IPS DF 6.9 (cell line): ENCODE data around the gene RIMBP2.

ENCODE experiments used
- DNase-seq: peaks from one replicate; pipeline ENCODE4 v3.0.0-alpha.2; 2013; ENCODE audit warnings: low read depth, low spot score
- H3K27ac ChIP-seq: one replicate; pipeline ENCODE4 v1.5.1; 2013; ENCODE audit warnings: low read length, control low read depth
- H3K27me3 ChIP-seq: 2 replicates; pipeline ENCODE4 v1.6.1; 2013; ENCODE audit warnings: mild to moderate bottlenecking, low read length; ENCODE audit not compliant: control insufficient read depth, insufficient read depth
- H3K36me3 ChIP-seq: 2 replicates; pipeline ENCODE4 v1.6.1; 2013; ENCODE audit warnings: low read length; ENCODE audit not compliant: control insufficient read depth, insufficient read depth
- H3K4me1 ChIP-seq: 2 replicates; pipeline ENCODE4 v1.6.1; 2013; ENCODE audit warnings: low read length; ENCODE audit not compliant: control insufficient read depth, insufficient read depth
- H3K4me3 ChIP-seq: 2 replicates; pipeline ENCODE4 v1.5.1; 2013; ENCODE audit warnings: mild to moderate bottlenecking, low read length
- H3K9me3 ChIP-seq: 2 replicates; pipeline ENCODE4 v1.6.1; 2013; ENCODE audit warnings: low read length, inconsistent platforms; ENCODE audit not compliant: control insufficient read depth, insufficient read depth
- WGBS: extraction: QIAGEN DNeasy Blood & Tissue Kit; methylation state at CpG from one replicate; pipeline ENCODE4 v1.1.7; 2013; ENCODE audit warnings: mixed read lengths, missing lambda C conversion rate; ENCODE audit not compliant: insufficient read length, insufficient coverage; 5-methylcytosine and 5-hydroxymethylcytosine counted together

RIMBP2 gene

DNA sequence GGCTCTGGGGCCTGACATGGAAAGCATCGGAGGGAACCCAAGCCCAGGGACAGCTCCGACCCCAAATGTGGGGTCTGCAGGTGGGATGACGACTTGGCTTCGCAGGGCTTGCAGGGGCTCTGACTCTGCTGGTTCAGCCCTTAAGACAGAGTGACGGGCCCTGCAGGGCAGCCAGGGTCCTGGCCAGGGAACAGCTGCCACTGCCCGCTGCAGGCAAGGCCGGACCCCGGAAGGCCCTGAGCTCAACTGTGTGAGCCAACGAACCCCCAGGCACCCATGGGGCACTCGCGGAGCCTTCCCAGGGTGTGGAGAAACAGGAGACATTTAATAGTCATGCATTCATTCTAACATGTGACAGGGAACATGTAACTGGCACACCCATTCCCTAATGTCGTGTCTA is 257.8 kb downstream of the RIMBP2 start:
- H3K4me1 ChIP-seq = no peaks in the 10 kb centered on the region
- WGBS = no CpG with 5 or more reads among the region's 12 CpGs

DNA sequence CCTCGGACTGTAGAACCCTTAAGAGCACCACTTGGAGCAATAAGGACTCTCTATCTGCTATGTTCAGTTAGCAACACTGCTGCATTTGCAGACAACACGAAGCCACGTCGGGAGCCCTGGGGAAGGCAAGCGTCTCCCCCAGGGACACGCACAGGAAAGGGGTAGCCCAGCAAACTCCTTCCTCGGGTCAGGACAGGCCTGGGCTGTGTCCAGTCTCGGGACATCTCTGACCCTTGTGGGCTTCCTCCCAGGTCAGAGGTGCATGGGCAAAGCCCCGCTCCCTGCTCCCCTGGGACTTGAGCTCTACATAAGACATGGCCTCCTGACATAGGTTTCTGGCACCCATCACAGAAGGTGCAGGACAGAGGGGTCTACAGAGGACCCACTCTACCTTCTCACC is 258.9 kb downstream of the RIMBP2 start:
- no peak for DNase-seq
- Histone ChIP-seq H3K27me3 (no peaks in the 10 kb centered on the region), H3K36me3 (no peaks in the 10 kb centered on the region; the same call in 1 of the 2 replicates), H3K27ac (no peak overlapping the region), H3K4me1 (no peaks in the 10 kb centered on the region), H3K4me3 (no peak overlapping the region), H3K9me3 (peaks cover 32% of the 10 kb centered on the region)
- WGBS = no CpG with 5 or more reads among the region's 9 CpGs

More for the DNA sequence above, 257.8 kb downstream of the RIMBP2 start:
- Histone ChIP-seq H3K27me3 (no peaks in the 10 kb centered on the region), H3K4me3 (no peak overlapping the region), H3K9me3 (peaks cover 36% of the 10 kb centered on the region), H3K36me3 (no peaks in the 10 kb centered on the region; the same call in 1 of the 2 replicates), H3K27ac (no peak overlapping the region)
- DNase-seq = no peak

DNA sequence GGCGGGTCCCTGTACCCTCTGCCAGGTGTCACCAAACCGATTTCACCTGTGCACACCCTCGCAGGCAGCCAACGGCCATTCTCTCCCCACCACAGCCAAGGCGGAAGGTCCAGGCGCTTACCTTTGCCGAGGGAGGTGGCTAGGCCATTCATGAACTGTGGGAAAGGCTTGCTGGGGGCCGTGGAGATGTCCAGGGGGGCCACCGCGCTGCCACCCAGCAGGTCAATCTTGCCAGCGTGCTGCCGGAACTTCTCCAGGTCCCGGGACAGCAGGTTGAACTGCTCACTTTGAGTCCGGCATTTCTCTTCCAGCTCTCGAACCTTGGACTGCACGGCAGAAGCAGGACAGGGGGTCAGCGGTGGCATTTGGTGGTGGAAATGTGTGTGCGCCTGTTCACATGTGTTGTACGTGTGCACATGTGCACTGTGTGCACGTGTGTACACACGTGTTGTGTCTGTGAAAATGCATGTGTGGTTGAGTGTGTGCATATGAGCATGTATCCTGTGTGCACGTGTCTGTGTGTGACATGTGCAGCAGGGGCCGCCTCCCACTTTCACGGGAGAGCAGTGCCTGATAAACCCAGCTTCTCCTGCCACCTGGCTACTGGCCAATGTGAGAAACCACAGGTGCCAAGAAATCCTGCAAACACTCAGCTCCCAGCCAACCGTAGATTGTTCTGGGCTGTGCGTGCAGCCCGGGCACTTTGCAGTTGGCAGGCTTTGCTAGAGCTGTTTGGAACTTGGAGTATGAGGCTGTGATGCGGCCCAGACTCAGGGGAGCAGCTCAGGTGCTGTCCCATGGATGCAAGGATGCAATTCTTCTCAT is 259.5 kb downstream of the RIMBP2 start:
- DNase-seq = no peak
- H3K9me3 ChIP-seq = peaks cover 30% of the 10 kb centered on the region
- no peaks in the 10 kb centered on the region for H3K36me3 ChIP-seq
- H3K27me3 ChIP-seq = no peaks in the 10 kb centered on the region
- WGBS = no CpG with 5 or more reads among the region's 28 CpGs
- no peaks in the 10 kb centered on the region for H3K4me1 ChIP-seq
- no peak overlapping the region for H3K4me3 ChIP-seq
- no peak overlapping the region for H3K27ac ChIP-seq

- peaks cover 35% of the 10 kb centered on the region for H3K9me3 ChIP-seq
- no peak overlapping the region for H3K27ac ChIP-seq
- no peak overlapping the region for H3K4me3 ChIP-seq
- no peaks in the 10 kb centered on the region for H3K36me3 ChIP-seq
- DNase-seq = no peak
- H3K27me3 ChIP-seq = no peaks in the 10 kb centered on the region
- no CpG with 5 or more reads among the region's 19 CpGs for WGBS
- no peaks in the 10 kb centered on the region for H3K4me1 ChIP-seq
Observed at GRCh38 chr12:130455161-130455560, 260.9 kb downstream of the RIMBP2 start.

DNA sequence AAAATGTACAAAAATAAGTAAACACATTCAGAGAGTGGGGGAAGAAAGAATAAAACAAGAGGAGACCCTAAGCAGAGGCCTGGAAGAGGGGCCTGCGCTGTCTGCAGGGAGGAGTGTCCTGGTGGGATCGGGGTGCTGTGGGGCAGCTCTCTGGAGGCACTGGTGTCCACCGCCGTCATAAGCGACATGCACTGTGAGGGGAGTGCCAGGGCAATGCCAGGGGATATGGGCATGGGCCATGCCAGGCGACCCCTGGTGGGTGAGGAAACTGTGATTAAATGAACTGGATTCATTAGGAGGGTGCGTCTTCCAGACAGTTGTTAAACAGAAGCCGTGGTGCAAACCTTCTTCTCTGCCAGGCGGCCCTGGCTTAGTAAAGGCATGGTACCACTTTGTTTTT is 261.8 kb downstream of the RIMBP2 start:
- H3K9me3 ChIP-seq = peaks cover 39% of the 10 kb centered on the region
- no peak overlapping the region for H3K27ac ChIP-seq
- no peaks in the 10 kb centered on the region for H3K27me3 ChIP-seq
- no peak overlapping the region for H3K4me3 ChIP-seq
- H3K36me3 ChIP-seq = no peaks in the 10 kb centered on the region
- no peak for DNase-seq
- no CpG with 5 or more reads among the region's 9 CpGs for WGBS
- no peaks in the 10 kb centered on the region for H3K4me1 ChIP-seq

DNA sequence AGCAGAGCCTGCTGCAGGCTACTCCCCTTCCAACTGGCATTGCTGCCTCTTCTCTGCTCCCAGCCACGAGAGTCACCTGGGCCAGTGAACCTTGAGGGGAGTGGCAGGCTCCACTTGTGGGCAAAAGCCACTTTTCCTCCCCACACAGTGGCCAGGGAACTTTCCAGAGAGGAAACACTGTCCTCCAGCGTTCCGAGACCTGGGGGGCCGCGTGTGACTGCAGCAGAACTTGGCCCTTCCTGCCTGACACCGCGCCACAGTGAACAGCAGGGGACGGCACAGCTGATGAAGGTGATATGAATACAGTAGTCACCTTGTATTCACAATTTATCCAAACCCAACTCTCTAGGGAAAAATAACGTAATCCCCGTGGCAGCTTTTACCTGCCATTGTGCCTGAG is 263.6 kb downstream of the RIMBP2 start:
- H3K4me1 ChIP-seq = no peaks in the 10 kb centered on the region
- no peak overlapping the region for H3K4me3 ChIP-seq
- no peak for DNase-seq
- no peaks in the 10 kb centered on the region; the same call in 1 of the 2 replicates for H3K36me3 ChIP-seq
- H3K9me3 ChIP-seq = peaks cover 49% of the 10 kb centered on the region
- no peak overlapping the region for H3K27ac ChIP-seq
- H3K27me3 ChIP-seq = no peaks in the 10 kb centered on the region
- WGBS = no CpG with 5 or more reads among the region's 10 CpGs

GRCh38 chr12:130451001-130451930 is 264.8 kb downstream of the RIMBP2 start:
- no peaks in the 10 kb centered on the region for H3K27me3 ChIP-seq
- DNase-seq = no peak
- peaks cover 53% of the 10 kb centered on the region for H3K9me3 ChIP-seq
- H3K4me3 ChIP-seq = no peak overlapping the region
- WGBS = no CpG with 5 or more reads among the region's 41 CpGs
- no peaks in the 10 kb centered on the region; the same call in 1 of the 2 replicates for H3K36me3 ChIP-seq
- H3K4me1 ChIP-seq = no peaks in the 10 kb centered on the region
- H3K27ac ChIP-seq = no peak overlapping the region

- Histone ChIP-seq H3K9me3 (peaks cover 50% of the 10 kb centered on the region), H3K36me3 (peaks cover 2% of the 10 kb centered on the region; the same call in 1 of the 2 replicates)
- WGBS = no CpG with 5 or more reads among the region's 18 CpGs
Observed at GRCh38 chr12:130449291-130449690, 266.8 kb downstream of the RIMBP2 start.

DNA sequence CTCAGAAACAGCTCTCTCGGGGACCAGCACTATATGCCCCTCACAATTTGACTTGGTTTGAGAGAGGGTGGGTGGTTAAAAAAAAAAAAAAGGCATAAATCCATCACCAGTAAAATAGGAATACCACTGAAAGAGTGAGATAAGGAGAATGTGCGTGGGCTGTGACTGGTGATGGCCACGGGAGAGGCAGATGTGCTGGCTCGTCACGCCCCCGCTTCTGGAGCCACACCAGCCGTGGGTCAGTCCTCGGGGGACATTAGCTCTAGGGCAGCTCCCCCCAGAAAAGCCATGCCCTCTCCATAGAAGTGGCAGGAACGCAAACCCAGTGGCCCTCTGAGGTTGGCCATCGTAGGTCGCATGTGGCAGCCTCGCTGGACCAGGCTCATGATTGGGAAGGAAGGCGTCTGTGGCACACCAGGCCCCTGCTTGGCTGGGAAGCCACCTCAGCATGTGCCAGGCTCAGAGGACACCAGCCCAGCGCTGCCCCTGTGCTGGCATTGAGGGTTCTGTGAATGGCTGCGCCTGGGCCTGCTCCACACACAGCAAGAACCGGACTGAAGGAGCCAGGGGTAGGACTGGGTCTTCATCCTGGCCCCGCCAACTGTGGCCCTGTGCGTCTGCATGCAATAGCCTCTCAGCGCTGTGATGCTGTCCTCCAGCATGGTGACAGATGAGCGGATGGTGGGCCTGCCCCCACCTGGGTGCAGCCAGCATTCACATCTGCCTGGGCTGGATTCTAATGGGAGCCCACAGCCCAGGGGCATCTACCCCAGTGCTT is 267.9 kb downstream of the RIMBP2 start:
- Histone ChIP-seq H3K27ac (no peak overlapping the region), H3K4me1 (no peaks in the 10 kb centered on the region), H3K4me3 (no peak overlapping the region), H3K27me3 (no peaks in the 10 kb centered on the region), H3K36me3 (peaks cover 2% of the 10 kb centered on the region; the same call in 1 of the 2 replicates), H3K9me3 (peaks cover 49% of the 10 kb centered on the region)
- no peak for DNase-seq
- WGBS = no CpG with 5 or more reads among the region's 20 CpGs

More at GRCh38 chr12:130449291-130449690, 266.8 kb downstream of the RIMBP2 start:
- no peak for DNase-seq
- H3K27ac ChIP-seq = no peak overlapping the region
- no peak overlapping the region for H3K4me3 ChIP-seq
- no peaks in the 10 kb centered on the region for H3K4me1 ChIP-seq
- no peaks in the 10 kb centered on the region for H3K27me3 ChIP-seq

GRCh38 chr12:130447655-130447965 is 268.5 kb downstream of the RIMBP2 start:
- peaks cover 49% of the 10 kb centered on the region for H3K9me3 ChIP-seq
- DNase-seq = no peak
- H3K27ac ChIP-seq = no peak overlapping the region
- no peak overlapping the region for H3K4me3 ChIP-seq
- peaks cover 2% of the 10 kb centered on the region; the same call in 1 of the 2 replicates for H3K36me3 ChIP-seq
- no CpG with 5 or more reads among the region's 11 CpGs for whole genome bisulfite sequencing
- H3K4me1 ChIP-seq = no peaks in the 10 kb centered on the region
- H3K27me3 ChIP-seq = no peaks in the 10 kb centered on the region
